ENCODE data around the gene AKR1B1. TPM values are rescaled to one million over a fixed set of nuclear protein-coding genes. Genes with fewer than 3 reads are reported as not detected.

AKR1B1 gene
- polyA plus RNA-seq, 2 of the 4 experiments (the other 2 are of a cell fraction): 1,636 to 6,205 TPM

DNA sequence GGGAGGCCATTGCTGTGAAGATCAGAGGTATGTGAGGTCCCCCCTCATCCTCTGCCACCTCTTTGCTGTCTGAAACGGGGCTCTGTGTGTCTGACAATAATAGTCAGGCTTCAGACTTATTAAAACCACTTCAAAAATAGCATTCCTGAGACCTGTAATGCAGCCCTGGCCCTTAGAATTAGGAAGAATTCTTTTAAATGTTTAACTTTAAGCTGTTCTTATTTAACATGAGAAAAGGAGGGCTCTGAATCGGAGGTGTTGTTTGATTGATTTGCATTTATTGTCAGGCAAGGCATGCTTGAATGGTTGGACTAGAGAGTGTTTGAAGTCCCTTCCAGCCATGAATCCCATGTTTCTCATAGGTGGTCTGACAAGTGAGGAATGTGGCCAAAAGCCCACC is 52.5 kb downstream of the AKR1B1 start:
- DNase-seq (ENCODE audit: low read depth in 1 of 2, low spot score in 1 of 2) (no peak), FAIRE-seq (no peak), ATAC-seq (no peak)
- ChIA-PET POLR2A (interaction anchor here (0.7 kb wide), 1 partner anchor 224 kb away, joined by 3 read pairs; no protein-coding TSS in a partner anchor), CTCF (interaction anchor here (1.0 to 3.2 kb wide), 4 partner anchors 15 to 266 kb away, joined by 3 to 17 read pairs (median 4); partner anchors contain the start of gene SLC35B4)
- Histone ChIP-seq H3K9me3 (no peaks in the 10 kb centered on the region), H3K4me1 (no peaks in the 10 kb centered on the region), H3K27ac (no peak overlapping the region), H3K4me2 (no peak overlapping the region), H3K4me3 (no peak overlapping the region)
- TF ChIP-seq FOSL2 (IDR thresholded peaks at IDR 0.05) (no peak), FOSL2 (CRISPR knock-in tag; IDR thresholded peaks at IDR 0.05) (no peak), HOXB5 (CRISPR knock-in tag; IDR thresholded peaks at IDR 0.05) (no peak), MAZ (IDR thresholded peaks at IDR 0.05; ENCODE audit: borderline replicate concordance, low read depth, low read length) (no peak), RNF2 (IDR thresholded peaks at IDR 0.05; ENCODE audit: borderline replicate concordance, low read depth) (no peak), POLR2AphosphoS2 (conservative IDR thresholded peaks at IDR 0.05; ENCODE audit: low read length) (no peak), CHD2 (IDR thresholded peaks at IDR 0.05; ENCODE audit: low read length, partially characterized antibody) (no peak)
- 45% methylated on average over 2 of the region's 2 CpGs for WGBS (ENCODE audit: missing lambda C conversion rate)

DNA sequence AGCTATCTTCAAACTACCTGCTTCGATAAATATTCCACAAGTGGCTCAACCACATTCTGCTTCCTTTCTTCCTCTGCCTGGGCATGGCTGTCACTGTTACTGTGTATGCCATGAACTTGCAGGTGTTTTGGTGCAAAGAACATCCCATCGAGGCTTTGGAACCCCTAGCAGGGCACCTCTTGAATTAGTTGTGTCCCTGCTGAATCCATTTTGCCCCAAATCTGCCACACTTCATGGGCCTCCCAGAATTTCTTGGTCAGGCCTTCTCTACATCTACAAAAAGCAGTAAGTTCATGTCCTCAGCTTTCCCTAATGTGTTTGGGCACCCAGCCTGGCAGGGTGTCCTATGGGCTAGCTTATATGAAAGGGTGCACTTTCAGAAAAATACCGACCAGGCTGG is 53.6 kb downstream of the AKR1B1 start:
- CTCF ChIA-PET: interaction anchor here (0.7 to 3.2 kb wide), 8 partner anchors 9 to 631 kb away, joined by 3 to 17 read pairs (median 4); partner anchors contain the start of gene SLC35B4

DNA sequence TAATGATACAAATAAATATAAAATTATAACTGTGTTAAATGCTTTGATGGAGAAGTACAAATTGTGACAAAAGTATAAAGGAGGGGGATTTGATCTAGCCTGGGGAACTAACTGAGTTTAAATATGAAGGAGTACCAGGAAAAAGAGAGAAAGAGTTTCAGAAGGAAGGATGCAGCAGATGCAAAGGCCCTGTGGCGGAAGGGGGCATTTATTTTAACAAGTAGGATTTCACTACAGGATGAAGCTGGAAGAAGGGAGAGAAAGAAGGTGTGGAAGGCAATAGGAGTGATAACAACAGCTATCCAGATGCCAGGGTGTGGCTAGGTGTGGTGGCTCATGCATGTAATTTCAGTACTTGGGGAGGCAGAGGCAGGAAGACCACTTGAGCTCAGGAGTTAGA is 55.8 kb downstream of the AKR1B1 start:
- Histone ChIP-seq H3K4me2 (no peak overlapping the region), H3K27ac (no peak overlapping the region), H3K9me3 (no peaks in the 10 kb centered on the region), H3K4me1 (no peaks in the 10 kb centered on the region), H3K4me3 (no peak overlapping the region)
- TF ChIP-seq RCOR1 (IDR thresholded peaks at IDR 0.05; ENCODE audit: low read depth, low read length): no peak
- TF ChIP-seq CEBPB (IDR thresholded peaks at IDR 0.05): no peak
- TF ChIP-seq EP300 (IDR thresholded peaks at IDR 0.05): no peak
- TF ChIP-seq EHF (CRISPR knock-in tag; IDR thresholded peaks at IDR 0.05): no peak
- TF ChIP-seq RARB (CRISPR knock-in tag; IDR thresholded peaks at IDR 0.05): no peak
- no peak for TF ChIP-seq ZC3H11A (IDR thresholded peaks at IDR 0.05)
- no peak for TF ChIP-seq HOXA7 (CRISPR knock-in tag; IDR thresholded peaks at IDR 0.05)
- TF ChIP-seq RFX5 (IDR thresholded peaks at IDR 0.05): no peak
- TF ChIP-seq, protein P1, sequence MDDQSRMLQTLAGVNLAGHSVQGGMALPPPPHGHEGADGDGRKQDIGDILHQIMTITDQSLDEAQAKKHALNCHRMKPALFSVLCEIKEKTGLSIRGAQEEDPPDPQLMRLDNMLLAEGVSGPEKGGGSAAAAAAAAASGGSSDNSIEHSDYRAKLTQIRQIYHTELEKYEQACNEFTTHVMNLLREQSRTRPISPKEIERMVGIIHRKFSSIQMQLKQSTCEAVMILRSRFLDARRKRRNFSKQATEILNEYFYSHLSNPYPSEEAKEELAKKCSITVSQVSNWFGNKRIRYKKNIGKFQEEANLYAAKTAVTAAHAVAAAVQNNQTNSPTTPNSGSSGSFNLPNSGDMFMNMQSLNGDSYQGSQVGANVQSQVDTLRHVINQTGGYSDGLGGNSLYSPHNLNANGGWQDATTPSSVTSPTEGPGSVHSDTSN (IDR thresholded peaks at IDR 0.05): no peak
- TF ChIP-seq RAD21 (conservative IDR thresholded peaks at IDR 0.05 in 1 of 2, IDR thresholded peaks at IDR 0.05 in 1 of 2): no peak
- TF ChIP-seq, protein P2, sequence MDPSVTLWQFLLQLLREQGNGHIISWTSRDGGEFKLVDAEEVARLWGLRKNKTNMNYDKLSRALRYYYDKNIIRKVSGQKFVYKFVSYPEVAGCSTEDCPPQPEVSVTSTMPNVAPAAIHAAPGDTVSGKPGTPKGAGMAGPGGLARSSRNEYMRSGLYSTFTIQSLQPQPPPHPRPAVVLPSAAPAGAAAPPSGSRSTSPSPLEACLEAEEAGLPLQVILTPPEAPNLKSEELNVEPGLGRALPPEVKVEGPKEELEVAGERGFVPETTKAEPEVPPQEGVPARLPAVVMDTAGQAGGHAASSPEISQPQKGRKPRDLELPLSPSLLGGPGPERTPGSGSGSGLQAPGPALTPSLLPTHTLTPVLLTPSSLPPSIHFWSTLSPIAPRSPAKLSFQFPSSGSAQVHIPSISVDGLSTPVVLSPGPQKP (IDR thresholded peaks at IDR 0.05; ENCODE audit: low read depth, low read length): no peak
- TF ChIP-seq CBX2 (IDR thresholded peaks at IDR 0.05; ENCODE audit: borderline replicate concordance, low read depth): no peak
- TF ChIP-seq SREBF2 (IDR thresholded peaks at IDR 0.05): no peak
- no peak for TF ChIP-seq HOXB13 (CRISPR knock-in tag; IDR thresholded peaks at IDR 0.05; ENCODE audit: low read depth)
- TF ChIP-seq RNF2 (IDR thresholded peaks at IDR 0.05; ENCODE audit: borderline replicate concordance, low read depth): no peak
- no peak for TF ChIP-seq CHD4 (IDR thresholded peaks at IDR 0.05; ENCODE audit: borderline replicate concordance)
- FAIRE-seq: no peak
- 91% methylated on average over 1 of the region's 1 CpG for WGBS (ENCODE audit: missing lambda C conversion rate)
- ChIA-PET POLR2A (no interaction called here), CTCF (interaction anchor here (0.8 to 3.2 kb wide), 9 partner anchors 9 to 262 kb away, joined by 3 to 14 read pairs (median 5); no protein-coding TSS in a partner anchor)
- ATAC-seq: no peak
- DNase-seq (ENCODE audit: low read depth in 1 of 2, low spot score in 1 of 2): no peak

More for the DNA sequence above, 53.6 kb downstream of the AKR1B1 start:
- POLR2A ChIA-PET: no interaction called here
- FAIRE-seq (no peak), DNase-seq (ENCODE audit: low read depth in 1 of 2, low spot score in 1 of 2) (no peak), ATAC-seq (no peak)
- no peak for TF ChIP-seq RNF2 (IDR thresholded peaks at IDR 0.05; ENCODE audit: borderline replicate concordance, low read depth)
- no peak for TF ChIP-seq TFCP2L1 (CRISPR knock-in tag; IDR thresholded peaks at IDR 0.05)
- TF ChIP-seq ZNF302 (CRISPR knock-in tag; IDR thresholded peaks at IDR 0.05): no peak
- TF ChIP-seq FOSL2 (IDR thresholded peaks at IDR 0.05): no peak
- TF ChIP-seq FOSL2 (CRISPR knock-in tag; IDR thresholded peaks at IDR 0.05): no peak
- TF ChIP-seq ZSCAN20 (CRISPR knock-in tag; IDR thresholded peaks at IDR 0.05): no peak
- TF ChIP-seq JUN (IDR thresholded peaks at IDR 0.05): no peak
- TF ChIP-seq NPAS2 (CRISPR knock-in tag; IDR thresholded peaks at IDR 0.05; ENCODE audit: borderline replicate concordance): no peak
- Histone ChIP-seq H3K9me3 (no peaks in the 10 kb centered on the region), H3K4me1 (no peaks in the 10 kb centered on the region), H3K4me3 (no peak overlapping the region), H3K4me2 (no peak overlapping the region), H3K27ac (no peak overlapping the region)
- 71% methylated on average over 3 of the region's 3 CpGs for WGBS (ENCODE audit: missing lambda C conversion rate)

Measured in A549 (cell line).